ENCODE data around the gene UMAD1. TPM values are rescaled to one million over a fixed set of nuclear protein-coding genes. Genes with fewer than 3 reads are reported as not detected.

UMAD1 gene
- total RNA-seq, 4 donors from 2014 or later, result 6.1 to 11.2 (median 9.3) TPM

DNA sequence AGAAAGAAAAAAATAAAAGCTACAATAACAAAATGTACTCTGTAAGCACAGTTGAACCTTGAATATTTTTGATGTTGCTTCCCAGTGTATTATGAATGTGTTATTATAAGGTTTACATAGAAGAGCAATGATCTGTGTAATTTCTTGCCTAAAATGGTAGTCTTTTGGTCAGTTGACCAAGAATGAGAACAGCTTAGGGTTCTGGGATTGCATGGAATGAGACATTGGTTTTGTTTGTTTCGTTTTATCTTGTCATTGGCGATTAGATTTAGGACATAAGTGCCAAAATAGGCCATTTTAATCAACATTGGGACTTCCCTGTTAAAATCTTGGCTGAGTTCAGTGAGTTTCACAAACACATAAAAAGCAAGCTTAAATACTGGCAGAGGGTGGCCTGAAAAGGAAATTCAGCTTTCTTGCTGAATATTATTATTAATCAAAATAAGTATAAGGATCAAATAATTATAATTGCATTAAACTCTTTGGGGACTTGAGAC is 278.9 kb downstream of the UMAD1 start:
- WGBS, result 88% methylated on average over 2 of the region's 2 CpGs
- no peak for DNase-seq (ENCODE audit: extremely low spot score)

GRCh38 chr7:7920056-7920455 is 279.5 kb downstream of the UMAD1 start:
- Histone ChIP-seq H3K27ac (replicated peaks in 1 of 4) (no peak overlapping the region), H3K36me3 (no peaks in the 10 kb centered on the region), H3K4me1 (peaks cover 0 to 3% (median 0%) of the 10 kb centered on the region in 4 donors), H3K4me3 (no peak overlapping the region), H3K9me3 (no peaks in the 10 kb centered on the region), H3K27me3 (no peaks in the 10 kb centered on the region)
- DNase-seq (ENCODE audit: extremely low spot score), result no peak
- intact Hi-C loops (cut with DNase I), result no loop called here
- TF ChIP-seq, protein P1, sequence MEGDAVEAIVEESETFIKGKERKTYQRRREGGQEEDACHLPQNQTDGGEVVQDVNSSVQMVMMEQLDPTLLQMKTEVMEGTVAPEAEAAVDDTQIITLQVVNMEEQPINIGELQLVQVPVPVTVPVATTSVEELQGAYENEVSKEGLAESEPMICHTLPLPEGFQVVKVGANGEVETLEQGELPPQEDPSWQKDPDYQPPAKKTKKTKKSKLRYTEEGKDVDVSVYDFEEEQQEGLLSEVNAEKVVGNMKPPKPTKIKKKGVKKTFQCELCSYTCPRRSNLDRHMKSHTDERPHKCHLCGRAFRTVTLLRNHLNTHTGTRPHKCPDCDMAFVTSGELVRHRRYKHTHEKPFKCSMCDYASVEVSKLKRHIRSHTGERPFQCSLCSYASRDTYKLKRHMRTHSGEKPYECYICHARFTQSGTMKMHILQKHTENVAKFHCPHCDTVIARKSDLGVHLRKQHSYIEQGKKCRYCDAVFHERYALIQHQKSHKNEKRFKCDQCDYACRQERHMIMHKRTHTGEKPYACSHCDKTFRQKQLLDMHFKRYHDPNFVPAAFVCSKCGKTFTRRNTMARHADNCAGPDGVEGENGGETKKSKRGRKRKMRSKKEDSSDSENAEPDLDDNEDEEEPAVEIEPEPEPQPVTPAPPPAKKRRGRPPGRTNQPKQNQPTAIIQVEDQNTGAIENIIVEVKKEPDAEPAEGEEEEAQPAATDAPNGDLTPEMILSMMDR (IDR thresholded peaks at IDR 0.05), result no peak
- TF ChIP-seq EP300 (IDR thresholded peaks at IDR 0.05), result no peak
- no peak for TF ChIP-seq POLR2AphosphoS5 (IDR thresholded peaks at IDR 0.05)
- TF ChIP-seq POLR2A (IDR thresholded peaks at IDR 0.05; ENCODE audit: low read depth), result no peak
- WGBS, result 52% methylated on average over 2 of the region's 2 CpGs

More for the DNA sequence above, 278.9 kb downstream of the UMAD1 start:
- TF ChIP-seq POLR2A (IDR thresholded peaks at IDR 0.05; ENCODE audit: low read depth) (no peak), POLR2AphosphoS5 (IDR thresholded peaks at IDR 0.05) (no peak), EP300 (IDR thresholded peaks at IDR 0.05) (no peak)
- TF ChIP-seq, protein P1 (IDR thresholded peaks at IDR 0.05), result no peak
- H3K4me1 ChIP-seq, result peaks cover 0 to 3% (median 0%) of the 10 kb centered on the region in 4 donors
- no peaks in the 10 kb centered on the region for H3K27me3 ChIP-seq
- intact Hi-C loops (cut with DNase I), result no loop called here
- no peak overlapping the region for H3K27ac ChIP-seq (replicated peaks in 1 of 4)
- H3K4me3 ChIP-seq, result no peak overlapping the region
- no peaks in the 10 kb centered on the region for H3K9me3 ChIP-seq
- no peaks in the 10 kb centered on the region for H3K36me3 ChIP-seq

DNA sequence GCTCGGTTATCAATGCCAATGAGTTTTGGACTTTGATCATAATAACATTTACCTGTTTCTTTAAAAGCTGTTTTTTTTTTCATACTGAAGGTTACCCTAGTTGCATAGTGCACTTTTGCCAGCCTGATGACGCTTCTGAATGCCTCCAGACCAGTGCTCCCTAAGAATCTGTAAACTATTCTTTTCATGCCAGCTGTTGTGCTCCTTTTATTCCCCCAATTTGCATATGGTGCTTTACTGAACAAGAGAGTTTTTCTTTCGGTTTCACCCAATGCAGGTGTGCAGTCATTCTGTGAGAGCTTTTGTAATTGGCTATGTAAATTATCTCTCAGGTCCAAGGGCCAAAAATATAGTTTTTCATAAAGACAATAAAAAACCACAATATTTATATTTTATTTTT is 279.9 kb downstream of the UMAD1 start:
- Histone ChIP-seq H3K27me3 (no peaks in the 10 kb centered on the region), H3K4me1 (peaks cover 0 to 3% (median 0%) of the 10 kb centered on the region in 4 donors), H3K4me3 (no peak overlapping the region), H3K36me3 (no peaks in the 10 kb centered on the region), H3K9me3 (no peaks in the 10 kb centered on the region), H3K27ac (replicated peaks in 1 of 4) (no peak overlapping the region)
- intact Hi-C loops (cut with DNase I), result no loop called here
- TF ChIP-seq POLR2AphosphoS5 (IDR thresholded peaks at IDR 0.05), result no peak
- TF ChIP-seq, protein P1 (IDR thresholded peaks at IDR 0.05), result no peak
- no peak for TF ChIP-seq POLR2A (IDR thresholded peaks at IDR 0.05; ENCODE audit: low read depth)
- DNase-seq (ENCODE audit: extremely low spot score), result no peak
- 91% methylated on average over 3 of the region's 3 CpGs for WGBS

DNA sequence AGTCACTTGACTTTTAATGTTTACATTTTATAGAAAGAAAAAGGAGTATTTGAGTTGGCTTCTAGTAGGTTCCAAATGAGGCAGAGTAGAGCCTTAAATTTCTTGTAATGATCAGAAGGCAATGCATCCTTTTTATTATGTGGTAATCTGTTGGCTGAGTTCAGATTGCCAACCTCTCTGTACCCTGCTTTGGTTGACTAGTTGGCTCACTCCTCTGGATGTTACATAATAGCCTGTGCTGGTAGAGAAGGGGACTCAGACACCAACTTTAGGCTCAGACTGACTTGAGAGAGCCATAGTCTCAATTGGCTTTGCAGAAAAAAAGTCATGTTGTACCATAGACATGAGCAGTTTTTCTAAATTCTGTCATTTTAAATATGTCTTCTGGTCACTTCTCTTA is 281.3 kb downstream of the UMAD1 start:
- intact Hi-C loops (cut with DNase I), result no loop called here
- TF ChIP-seq POLR2AphosphoS5 (IDR thresholded peaks at IDR 0.05) (no peak), EP300 (IDR thresholded peaks at IDR 0.05) (no peak), POLR2A (IDR thresholded peaks at IDR 0.05; ENCODE audit: low read depth) (no peak)
- TF ChIP-seq, protein P1 (IDR thresholded peaks at IDR 0.05), result no peak
- no peak for DNase-seq (ENCODE audit: extremely low spot score)

More for the DNA sequence above, 281.3 kb downstream of the UMAD1 start:
- Histone ChIP-seq H3K27me3 (no peaks in the 10 kb centered on the region), H3K36me3 (no peaks in the 10 kb centered on the region), H3K9me3 (no peaks in the 10 kb centered on the region), H3K27ac (replicated peaks in 1 of 4) (no peak overlapping the region), H3K4me3 (no peak overlapping the region), H3K4me1 (peaks cover 0 to 3% (median 0%) of the 10 kb centered on the region in 4 donors)
